Epithelial cell of proximal tubule (primary cell): ENCODE measurements around the gene AKT1. TPM values are rescaled to one million over a fixed set of nuclear protein-coding genes. Genes with fewer than 3 reads are reported as not detected.

ENCODE experiments used
- DNase-seq: peaks from one replicate; pipeline ENCODE4 v3.0.0-alpha.2; 2011; ENCODE audit warnings: low read depth
- H3K4me3 ChIP-seq: 2 replicates; pipeline ENCODE4 v1.5.1; 2011; ENCODE audit warnings: low read depth, mild to moderate bottlenecking, low read length
- total RNA-seq: library from RNA; depleted of rRNA; stranded (reverse); fragments of >200 nt; gene quantifications from 2 replicates; pipeline ENCODE4 v1.2.3, GENCODE V29; 2015
- TF ChIP-seq, protein P1 (sequence below): conservative IDR thresholded peaks from 2 replicates; pipeline ENCODE4 v1.5.1; 2012; ENCODE audit warnings: low read depth, mild to moderate bottlenecking, low read length

The AKT1 gene
- total RNA-seq, 1 donor from 2014 or later: 162 TPM

DNA sequence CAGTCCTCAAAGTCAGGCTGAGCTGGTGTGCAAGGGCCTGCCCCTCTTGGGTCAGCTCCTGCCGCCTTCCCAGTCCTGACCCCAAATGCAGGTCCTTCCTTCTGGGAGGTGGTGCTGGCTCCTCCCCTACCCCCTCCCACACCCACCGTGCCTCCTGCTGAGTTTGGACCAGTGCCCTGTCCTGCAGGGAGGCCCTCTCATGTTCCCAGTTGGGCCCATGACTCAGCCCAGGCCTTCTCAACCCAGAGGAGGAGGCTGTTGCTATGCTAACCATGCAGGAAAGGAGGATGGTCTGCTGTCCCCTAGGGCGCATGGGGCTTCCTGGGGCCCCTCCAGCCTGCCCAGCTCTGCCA is 9.8 kb upstream of the AKT1 start:
- H3K4me3 ChIP-seq: no peak overlapping the region
- DNase-seq: no peak
- TF ChIP-seq, protein P1, sequence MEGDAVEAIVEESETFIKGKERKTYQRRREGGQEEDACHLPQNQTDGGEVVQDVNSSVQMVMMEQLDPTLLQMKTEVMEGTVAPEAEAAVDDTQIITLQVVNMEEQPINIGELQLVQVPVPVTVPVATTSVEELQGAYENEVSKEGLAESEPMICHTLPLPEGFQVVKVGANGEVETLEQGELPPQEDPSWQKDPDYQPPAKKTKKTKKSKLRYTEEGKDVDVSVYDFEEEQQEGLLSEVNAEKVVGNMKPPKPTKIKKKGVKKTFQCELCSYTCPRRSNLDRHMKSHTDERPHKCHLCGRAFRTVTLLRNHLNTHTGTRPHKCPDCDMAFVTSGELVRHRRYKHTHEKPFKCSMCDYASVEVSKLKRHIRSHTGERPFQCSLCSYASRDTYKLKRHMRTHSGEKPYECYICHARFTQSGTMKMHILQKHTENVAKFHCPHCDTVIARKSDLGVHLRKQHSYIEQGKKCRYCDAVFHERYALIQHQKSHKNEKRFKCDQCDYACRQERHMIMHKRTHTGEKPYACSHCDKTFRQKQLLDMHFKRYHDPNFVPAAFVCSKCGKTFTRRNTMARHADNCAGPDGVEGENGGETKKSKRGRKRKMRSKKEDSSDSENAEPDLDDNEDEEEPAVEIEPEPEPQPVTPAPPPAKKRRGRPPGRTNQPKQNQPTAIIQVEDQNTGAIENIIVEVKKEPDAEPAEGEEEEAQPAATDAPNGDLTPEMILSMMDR: no peak

GRCh38 chr14:104804481-104805325 is 9.2 kb upstream of the AKT1 start:
- TF ChIP-seq, protein P1: no peak
- no peak for DNase-seq
- H3K4me3 ChIP-seq: no peak overlapping the region

- DNase-seq: no peak
- TF ChIP-seq, protein P1: no peak
- H3K4me3 ChIP-seq: no peak overlapping the region
Observed at GRCh38 chr14:104803912-104804410, 8.4 kb upstream of the AKT1 start.

- H3K4me3 ChIP-seq: no peak overlapping the region
- no peak for DNase-seq
- TF ChIP-seq, protein P1: no peak
Observed at GRCh38 chr14:104803280-104803911, 7.8 kb upstream of the AKT1 start.

DNA sequence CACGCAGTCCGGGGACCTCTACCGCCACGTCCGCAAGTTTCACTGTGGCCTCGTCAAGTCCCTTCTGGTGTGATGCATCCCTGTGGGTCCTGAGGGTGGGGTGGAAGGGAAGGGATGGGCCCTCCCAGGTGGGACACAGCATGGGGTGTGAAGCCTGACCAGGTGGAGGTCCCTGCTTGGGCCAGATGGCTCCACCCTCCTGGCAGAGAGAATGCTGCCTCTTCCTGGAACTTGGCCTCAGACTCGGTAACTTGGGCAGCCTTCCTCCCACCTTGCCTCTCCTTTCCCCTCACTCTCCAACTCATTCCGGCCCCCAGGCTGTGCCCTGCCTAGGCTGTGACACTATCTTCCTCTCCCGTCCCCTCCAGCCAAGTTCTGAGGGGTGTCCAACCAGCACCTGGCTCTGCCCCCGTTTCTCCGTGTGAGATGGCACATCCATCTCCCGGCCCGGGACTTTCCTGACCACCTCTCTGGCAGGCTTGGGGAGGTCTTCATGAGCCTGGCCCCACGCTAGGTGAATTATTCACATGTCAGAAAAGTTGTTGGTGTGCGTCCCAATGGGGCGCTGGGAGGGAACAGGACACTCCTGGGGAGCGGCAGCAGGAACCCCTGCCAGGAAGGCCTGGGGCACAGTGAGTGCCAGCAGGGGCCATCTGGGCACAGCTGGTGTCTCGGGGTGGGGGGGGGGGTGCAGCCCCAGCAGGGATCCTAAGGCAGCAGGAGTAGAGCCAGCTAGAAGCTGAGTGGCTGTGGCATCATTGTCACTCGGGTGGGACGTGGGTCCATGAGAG is 7.0 kb upstream of the AKT1 start:
- DNase-seq: no peak
- H3K4me3 ChIP-seq: no peak overlapping the region
- TF ChIP-seq, protein P1: no peak

DNA sequence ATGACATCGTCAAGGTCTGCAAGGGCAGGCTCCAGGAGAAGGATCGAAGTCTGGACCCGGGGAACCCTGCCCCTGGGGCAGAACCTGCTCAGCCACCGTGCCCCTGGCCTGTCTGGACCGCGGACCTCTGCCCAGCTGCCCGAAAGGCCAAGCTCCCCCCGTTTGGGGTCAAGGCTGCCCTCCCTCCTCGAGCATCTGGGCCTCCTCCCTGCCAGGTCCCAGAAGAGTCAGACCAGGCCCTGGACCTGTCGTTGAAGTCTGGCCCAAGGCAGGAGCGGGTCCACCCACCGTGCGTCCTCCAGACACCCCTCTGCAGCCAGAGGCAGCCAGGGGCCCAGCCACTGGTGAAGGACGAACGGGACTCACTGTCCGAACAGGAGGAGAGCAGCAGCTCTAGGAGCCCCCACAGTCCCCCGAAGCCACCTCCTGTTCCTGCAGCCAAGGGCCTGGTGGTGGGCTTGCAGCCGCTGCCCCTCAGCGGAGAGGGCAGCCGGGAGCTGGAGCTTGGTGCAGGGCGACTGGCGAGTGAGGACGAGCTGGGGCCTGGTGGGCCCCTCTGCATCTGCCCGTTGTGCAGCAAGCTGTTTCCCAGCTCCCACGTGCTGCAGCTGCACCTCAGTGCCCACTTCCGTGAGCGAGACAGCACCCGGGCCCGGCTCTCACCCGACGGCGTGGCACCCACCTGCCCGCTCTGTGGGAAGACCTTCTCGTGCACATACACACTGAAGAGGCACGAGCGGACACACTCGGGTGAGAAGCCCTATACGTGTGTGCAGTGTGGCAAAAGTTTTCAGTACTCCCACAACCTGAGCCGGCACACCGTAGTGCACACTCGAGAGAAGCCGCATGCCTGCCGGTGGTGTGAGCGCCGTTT is 6.2 kb upstream of the AKT1 start:
- TF ChIP-seq, protein P1: no peak
- H3K4me3 ChIP-seq: peak overlapping the region; percentile 67
- DNase-seq: no peak
